Measurements from ENCODE around the gene MAP3K14.

The MAP3K14 gene

GRCh38 chr17:45318561-45319230 is 1.9 kb upstream of the MAP3K14 start:
- H3K4me1 ChIP-seq (ENCODE audit: insufficient read depth, low read length) = peaks cover 31% of the 10 kb centered on the region
- no peaks in the 10 kb centered on the region for H3K9me3 ChIP-seq (ENCODE audit: low read length)
- no peaks in the 10 kb centered on the region for H3K36me3 ChIP-seq (ENCODE audit: insufficient read depth, low read length)
- H3K27me3 ChIP-seq (ENCODE audit: insufficient read depth, low read length) = peaks cover 5% of the 10 kb centered on the region
- no peak overlapping the region for H3K4me3 ChIP-seq (ENCODE audit: low read length)
- no peak overlapping the region for H2AFZ ChIP-seq (ENCODE audit: low read depth, low read length)

GRCh38 chr17:45317111-45317928 is 500 bp upstream of the MAP3K14 start:
- peaks cover 31% of the 10 kb centered on the region for H3K4me1 ChIP-seq (ENCODE audit: insufficient read depth, low read length)
- H2AFZ ChIP-seq (ENCODE audit: low read depth, low read length) = peak overlapping the region; percentile 76
- no peaks in the 10 kb centered on the region for H3K36me3 ChIP-seq (ENCODE audit: insufficient read depth, low read length)
- peaks cover 5% of the 10 kb centered on the region for H3K27me3 ChIP-seq (ENCODE audit: insufficient read depth, low read length)
- H3K9me3 ChIP-seq (ENCODE audit: low read length) = no peaks in the 10 kb centered on the region
- peak overlapping the region; percentile 86 for H3K4me3 ChIP-seq (ENCODE audit: low read length)

GRCh38 chr17:45315648-45316433 is 979 bp downstream of the MAP3K14 start:
- Histone ChIP-seq H3K27me3 (ENCODE audit: insufficient read depth, low read length) (no peaks in the 10 kb centered on the region), H3K36me3 (ENCODE audit: insufficient read depth, low read length) (no peaks in the 10 kb centered on the region), H2AFZ (ENCODE audit: low read depth, low read length) (peak overlapping the region; percentile 28), H3K4me3 (ENCODE audit: low read length) (peak overlapping the region; percentile 86), H3K4me1 (ENCODE audit: insufficient read depth, low read length) (peaks cover 31% of the 10 kb centered on the region), H3K9me3 (ENCODE audit: low read length) (no peaks in the 10 kb centered on the region)

- Histone ChIP-seq H3K9me3 (ENCODE audit: low read length) (no peaks in the 10 kb centered on the region), H2AFZ (ENCODE audit: low read depth, low read length) (no peak overlapping the region), H3K4me3 (ENCODE audit: low read length) (peak overlapping the region; percentile 86), H3K36me3 (ENCODE audit: insufficient read depth, low read length) (no peaks in the 10 kb centered on the region), H3K27me3 (ENCODE audit: insufficient read depth, low read length) (no peaks in the 10 kb centered on the region), H3K4me1 (ENCODE audit: insufficient read depth, low read length) (peaks cover 31% of the 10 kb centered on the region)
Observed at GRCh38 chr17:45314741-45315647, 1.8 kb downstream of the MAP3K14 start.

GRCh38 chr17:45313996-45314740 is 2.7 kb downstream of the MAP3K14 start:
- H3K27me3 ChIP-seq (ENCODE audit: insufficient read depth, low read length) = no peaks in the 10 kb centered on the region
- H3K9me3 ChIP-seq (ENCODE audit: low read length) = no peaks in the 10 kb centered on the region
- no peak overlapping the region for H2AFZ ChIP-seq (ENCODE audit: low read depth, low read length)
- H3K4me1 ChIP-seq (ENCODE audit: insufficient read depth, low read length) = peaks cover 31% of the 10 kb centered on the region
- no peak overlapping the region for H3K4me3 ChIP-seq (ENCODE audit: low read length)
- no peaks in the 10 kb centered on the region for H3K36me3 ChIP-seq (ENCODE audit: insufficient read depth, low read length)

- no peaks in the 10 kb centered on the region for H3K27me3 ChIP-seq (ENCODE audit: insufficient read depth, low read length)
- no peak overlapping the region for H3K4me3 ChIP-seq (ENCODE audit: low read length)
- H3K36me3 ChIP-seq (ENCODE audit: insufficient read depth, low read length) = no peaks in the 10 kb centered on the region
- H2AFZ ChIP-seq (ENCODE audit: low read depth, low read length) = no peak overlapping the region
- no peaks in the 10 kb centered on the region for H3K9me3 ChIP-seq (ENCODE audit: low read length)
- H3K4me1 ChIP-seq (ENCODE audit: insufficient read depth, low read length) = peaks cover 30% of the 10 kb centered on the region
Observed at GRCh38 chr17:45313421-45313771, 3.4 kb downstream of the MAP3K14 start.

- Histone ChIP-seq H3K4me1 (ENCODE audit: insufficient read depth, low read length) (peaks cover 24% of the 10 kb centered on the region), H2AFZ (ENCODE audit: low read depth, low read length) (no peak overlapping the region), H3K27me3 (ENCODE audit: insufficient read depth, low read length) (no peaks in the 10 kb centered on the region), H3K4me3 (ENCODE audit: low read length) (no peak overlapping the region), H3K36me3 (ENCODE audit: insufficient read depth, low read length) (no peaks in the 10 kb centered on the region), H3K9me3 (ENCODE audit: low read length) (no peaks in the 10 kb centered on the region)
Observed at GRCh38 chr17:45312477-45313420, 4.1 kb downstream of the MAP3K14 start.

GRCh38 chr17:45311760-45312476 is 4.9 kb downstream of the MAP3K14 start:
- H3K27me3 ChIP-seq (ENCODE audit: insufficient read depth, low read length) = no peaks in the 10 kb centered on the region
- H3K9me3 ChIP-seq (ENCODE audit: low read length) = no peaks in the 10 kb centered on the region
- no peaks in the 10 kb centered on the region for H3K36me3 ChIP-seq (ENCODE audit: insufficient read depth, low read length)
- no peak overlapping the region for H2AFZ ChIP-seq (ENCODE audit: low read depth, low read length)
- H3K4me3 ChIP-seq (ENCODE audit: low read length) = no peak overlapping the region
- peaks cover 21% of the 10 kb centered on the region for H3K4me1 ChIP-seq (ENCODE audit: insufficient read depth, low read length)

GRCh38 chr17:45311401-45311759 is 5.4 kb downstream of the MAP3K14 start:
- no peak overlapping the region for H2AFZ ChIP-seq (ENCODE audit: low read depth, low read length)
- H3K4me3 ChIP-seq (ENCODE audit: low read length) = no peak overlapping the region
- H3K36me3 ChIP-seq (ENCODE audit: insufficient read depth, low read length) = no peaks in the 10 kb centered on the region
- H3K27me3 ChIP-seq (ENCODE audit: insufficient read depth, low read length) = no peaks in the 10 kb centered on the region
- H3K9me3 ChIP-seq (ENCODE audit: low read length) = no peaks in the 10 kb centered on the region
- peaks cover 23% of the 10 kb centered on the region for H3K4me1 ChIP-seq (ENCODE audit: insufficient read depth, low read length)

GRCh38 chr17:45310380-45311324 is 6.2 kb downstream of the MAP3K14 start:
- H3K36me3 ChIP-seq (ENCODE audit: insufficient read depth, low read length) = no peaks in the 10 kb centered on the region
- H3K9me3 ChIP-seq (ENCODE audit: low read length) = no peaks in the 10 kb centered on the region
- no peak overlapping the region for H3K4me3 ChIP-seq (ENCODE audit: low read length)
- peaks cover 24% of the 10 kb centered on the region for H3K4me1 ChIP-seq (ENCODE audit: insufficient read depth, low read length)
- no peak overlapping the region for H2AFZ ChIP-seq (ENCODE audit: low read depth, low read length)
- no peaks in the 10 kb centered on the region for H3K27me3 ChIP-seq (ENCODE audit: insufficient read depth, low read length)
